ENCODE results near the gene NCL. TPM values are rescaled to one million over a fixed set of nuclear protein-coding genes. Genes with fewer than 3 reads are reported as not detected.

NCL gene, protein sequence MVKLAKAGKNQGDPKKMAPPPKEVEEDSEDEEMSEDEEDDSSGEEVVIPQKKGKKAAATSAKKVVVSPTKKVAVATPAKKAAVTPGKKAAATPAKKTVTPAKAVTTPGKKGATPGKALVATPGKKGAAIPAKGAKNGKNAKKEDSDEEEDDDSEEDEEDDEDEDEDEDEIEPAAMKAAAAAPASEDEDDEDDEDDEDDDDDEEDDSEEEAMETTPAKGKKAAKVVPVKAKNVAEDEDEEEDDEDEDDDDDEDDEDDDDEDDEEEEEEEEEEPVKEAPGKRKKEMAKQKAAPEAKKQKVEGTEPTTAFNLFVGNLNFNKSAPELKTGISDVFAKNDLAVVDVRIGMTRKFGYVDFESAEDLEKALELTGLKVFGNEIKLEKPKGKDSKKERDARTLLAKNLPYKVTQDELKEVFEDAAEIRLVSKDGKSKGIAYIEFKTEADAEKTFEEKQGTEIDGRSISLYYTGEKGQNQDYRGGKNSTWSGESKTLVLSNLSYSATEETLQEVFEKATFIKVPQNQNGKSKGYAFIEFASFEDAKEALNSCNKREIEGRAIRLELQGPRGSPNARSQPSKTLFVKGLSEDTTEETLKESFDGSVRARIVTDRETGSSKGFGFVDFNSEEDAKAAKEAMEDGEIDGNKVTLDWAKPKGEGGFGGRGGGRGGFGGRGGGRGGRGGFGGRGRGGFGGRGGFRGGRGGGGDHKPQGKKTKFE
- total RNA-seq = 1,000 to 10,000 TPM in 1 of 2 donors, 100 to 1,000 TPM in 1; 802 to 1,405 TPM

DNA sequence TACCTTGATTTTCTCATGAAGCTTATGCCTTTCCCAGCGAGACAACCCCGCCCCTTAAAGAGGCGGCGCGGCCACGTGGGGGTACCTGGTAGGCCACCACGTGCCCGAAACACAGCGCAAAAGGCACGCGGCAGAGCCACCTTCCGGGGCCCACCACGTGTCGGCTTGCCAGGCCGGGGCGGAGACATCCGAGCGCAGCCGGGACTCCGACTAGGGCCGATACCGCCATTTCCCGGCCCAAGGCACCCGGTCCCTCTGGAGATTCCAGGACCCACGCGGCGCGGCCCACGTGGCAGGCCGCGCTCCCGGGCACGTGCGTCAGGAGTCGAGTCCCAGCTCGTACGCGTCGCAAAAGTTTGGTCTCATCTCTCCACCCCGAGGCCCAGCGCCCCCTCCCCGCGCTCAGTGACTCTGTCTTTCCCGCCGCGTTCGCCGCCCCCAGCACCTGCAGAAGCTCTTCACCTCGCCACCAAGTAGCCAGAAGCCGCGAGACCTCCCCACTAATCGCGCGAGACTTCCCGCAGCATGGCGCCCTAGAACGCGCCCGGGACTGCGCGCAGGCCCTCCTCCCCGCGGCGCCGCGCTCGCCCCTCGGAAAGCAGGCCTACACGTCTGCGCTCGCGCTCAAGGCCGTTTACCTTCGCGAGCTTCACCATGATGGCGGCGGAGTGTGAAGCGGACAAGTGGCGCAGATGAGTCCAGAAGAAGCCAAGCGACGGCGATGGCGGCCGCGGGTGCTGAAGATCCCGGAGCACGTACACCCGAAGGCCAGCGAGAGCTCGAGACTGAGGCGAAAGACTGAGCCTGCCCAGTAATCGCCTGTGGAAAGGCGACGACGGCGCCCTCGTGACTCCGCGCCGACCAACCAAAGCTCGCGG is at the start of gene NCL:
TSS of gene NCL (minus strand) at position 787 of the 878 bp plus-strand sequence. CDS start at position 656, 131 bp downstream.
- DNase-seq (ENCODE audit: low spot score) (peak; percentile 85), ATAC-seq (peak; percentile 79 to 95)
- H3K9me3 Mint-ChIP-seq = no peaks in the 10 kb centered on the region
- peaks cover 34 to 38% of the 10 kb centered on the region in 2 donors for H3K4me1 Mint-ChIP-seq (ENCODE audit: low read depth in 2 of 2)
- peak within 1 kb of the TSS; percentile 91 to 95 for H3K27ac Mint-ChIP-seq
- no peaks in the 10 kb centered on the region for H3K27me3 Mint-ChIP-seq
- peak within 1 kb of the TSS; percentile 97 for H3K4me3 Mint-ChIP-seq
- peaks cover 42% of the 10 kb centered on the region for H3K36me3 Mint-ChIP-seq

DNA sequence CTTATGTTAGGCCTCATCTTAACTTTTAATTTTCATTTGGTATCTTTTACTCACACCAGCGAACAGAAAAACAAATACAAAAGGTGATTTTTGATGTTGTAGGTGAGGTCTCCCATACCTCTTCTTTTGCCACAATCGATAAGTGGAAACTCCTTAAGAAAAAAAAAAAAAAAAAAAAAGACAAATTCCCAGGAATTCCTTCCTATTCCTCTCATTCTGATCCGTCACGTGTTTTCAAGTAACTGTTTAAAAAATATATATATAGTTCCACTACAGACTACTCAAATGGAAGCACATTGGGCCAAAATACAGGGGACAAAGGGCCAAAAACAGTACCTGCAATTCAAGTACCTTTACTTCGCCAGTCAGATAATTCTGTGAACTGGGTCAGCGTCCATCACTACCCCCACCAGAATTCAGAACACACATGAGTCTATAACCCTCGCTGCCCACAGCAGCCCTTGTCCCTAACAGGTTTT is 49.5 kb upstream of the NCL start:
- H3K4me3 Mint-ChIP-seq = peak overlapping the region; percentile 90
- H3K4me1 Mint-ChIP-seq (ENCODE audit: low read depth in 2 of 2) = peaks cover 10 to 11% of the 10 kb centered on the region in 2 donors
- no peaks in the 10 kb centered on the region for H3K36me3 Mint-ChIP-seq
- H3K27ac Mint-ChIP-seq = peak overlapping the region; percentile 90 to 94
- no peaks in the 10 kb centered on the region for H3K9me3 Mint-ChIP-seq
- DNase-seq (ENCODE audit: low spot score) (no peak), ATAC-seq (no peak)
- no peaks in the 10 kb centered on the region for H3K27me3 Mint-ChIP-seq

DNA sequence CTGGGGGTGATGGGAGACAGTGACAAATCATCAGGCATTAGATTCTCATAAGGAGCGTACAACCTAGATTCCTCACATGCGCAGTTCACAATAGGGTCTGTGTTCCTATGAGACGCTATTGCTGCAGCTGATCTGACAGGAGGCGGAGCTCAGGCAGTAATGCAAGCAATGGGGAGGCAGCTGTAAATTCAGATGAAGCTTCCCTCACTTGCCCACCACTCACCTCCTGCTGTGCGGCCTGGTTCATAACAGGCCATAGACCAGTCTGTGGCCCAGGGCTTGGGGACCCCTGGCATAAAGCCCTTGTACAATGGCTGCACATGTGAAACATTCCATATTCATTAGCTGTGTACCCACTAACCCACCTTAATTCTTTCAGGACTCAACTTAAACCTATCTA is 47.9 kb upstream of the NCL start:
- Mint-ChIP-seq H3K27ac (no peak overlapping the region), H3K27me3 (no peaks in the 10 kb centered on the region), H3K4me3 (no peak overlapping the region), H3K9me3 (no peaks in the 10 kb centered on the region), H3K4me1 (ENCODE audit: low read depth in 2 of 2) (peaks cover 10 to 11% of the 10 kb centered on the region in 2 donors), H3K36me3 (no peaks in the 10 kb centered on the region)
- DNase-seq (ENCODE audit: low spot score) (no peak), ATAC-seq (no peak)

DNA sequence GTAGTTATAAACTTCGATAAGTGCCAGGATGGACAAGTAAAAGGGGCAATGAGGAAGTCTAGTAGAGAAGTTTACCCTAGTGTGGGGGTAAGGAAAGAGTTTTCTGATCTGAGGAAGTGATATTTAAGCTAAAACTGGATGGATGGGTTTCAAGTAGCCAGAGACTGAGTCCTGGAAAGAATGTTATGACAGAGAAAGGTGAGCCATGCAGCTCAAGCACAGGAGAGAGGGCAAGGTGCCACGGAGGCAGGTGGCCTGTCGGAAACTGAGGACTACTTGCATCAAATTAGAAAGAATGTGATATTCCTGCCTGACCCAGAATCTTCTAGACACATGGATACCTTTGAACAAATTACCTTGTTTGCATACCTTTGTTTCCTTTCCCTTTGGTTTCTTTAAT is 39.5 kb upstream of the NCL start:
- no peaks in the 10 kb centered on the region for H3K4me1 Mint-ChIP-seq (ENCODE audit: low read depth in 2 of 2)
- H3K27ac Mint-ChIP-seq = no peak overlapping the region
- no peaks in the 10 kb centered on the region for H3K27me3 Mint-ChIP-seq
- no peak for ATAC-seq
- H3K4me3 Mint-ChIP-seq = no peak overlapping the region
- H3K36me3 Mint-ChIP-seq = no peaks in the 10 kb centered on the region
- DNase-seq (ENCODE audit: low spot score) = no peak
- H3K9me3 Mint-ChIP-seq = no peaks in the 10 kb centered on the region

DNA sequence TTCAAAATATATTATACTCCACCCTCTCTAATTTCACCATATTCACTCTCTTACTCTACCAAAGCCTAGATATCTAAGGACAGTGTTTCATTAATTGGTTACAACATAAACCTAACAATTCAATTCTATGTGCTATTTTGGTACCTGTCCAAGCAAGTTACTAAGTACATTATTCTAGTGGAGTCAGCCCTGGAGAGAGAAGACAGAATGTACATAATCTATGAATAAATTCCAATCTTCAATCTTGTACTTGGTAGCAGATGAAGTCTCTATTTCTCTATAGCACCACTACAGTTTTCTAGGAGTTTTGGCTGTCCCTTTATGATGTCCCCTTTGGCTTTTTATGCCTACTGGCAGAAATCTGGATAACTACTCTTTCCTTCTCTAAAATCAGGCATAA is 38.3 kb upstream of the NCL start:
- no peaks in the 10 kb centered on the region for H3K27me3 Mint-ChIP-seq
- H3K4me1 Mint-ChIP-seq (ENCODE audit: low read depth in 2 of 2) = no peaks in the 10 kb centered on the region

DNA sequence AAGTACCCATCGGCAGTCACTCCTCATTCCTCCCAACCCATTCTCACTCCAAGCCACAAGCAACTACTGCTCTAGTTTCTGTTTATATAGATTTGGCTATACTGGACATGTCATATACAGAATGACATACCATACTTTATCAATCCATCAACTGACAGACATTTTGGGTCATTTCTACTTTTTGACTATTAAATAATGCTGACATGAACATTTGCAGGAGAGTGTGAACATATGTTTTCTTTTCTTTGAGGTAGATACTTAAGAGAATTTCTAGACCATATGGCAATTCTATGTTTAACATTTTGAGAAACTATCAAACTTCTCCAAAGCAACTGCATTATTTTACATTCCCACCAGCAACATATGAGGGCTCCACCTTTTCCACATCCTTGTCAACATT is 33.4 kb upstream of the NCL start:
- H3K9me3 Mint-ChIP-seq = no peaks in the 10 kb centered on the region

More for the DNA sequence above, 38.3 kb upstream of the NCL start:
- Mint-ChIP-seq H3K36me3 (no peaks in the 10 kb centered on the region), H3K4me3 (no peak overlapping the region), H3K27ac (no peak overlapping the region), H3K9me3 (no peaks in the 10 kb centered on the region)
- no peak for ATAC-seq
- DNase-seq (ENCODE audit: low spot score) = no peak

DNA sequence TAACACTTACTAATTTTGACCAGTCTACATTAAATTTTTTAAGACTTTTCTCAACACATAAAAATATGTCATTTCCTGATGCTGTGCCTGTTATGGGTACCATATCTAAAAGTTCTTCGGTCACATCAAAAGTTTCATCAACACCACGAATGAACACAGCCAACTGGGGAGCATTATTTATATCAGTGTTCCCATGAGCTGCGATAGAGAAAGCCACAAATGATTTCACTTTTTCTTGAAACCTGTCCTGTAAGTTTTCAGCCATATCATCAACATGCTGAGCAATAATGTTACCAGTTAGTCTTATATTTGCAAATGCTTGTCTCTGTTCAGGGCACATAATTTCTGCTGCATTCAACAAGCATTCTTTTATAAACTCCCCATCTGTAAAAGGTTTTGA is 30.4 kb upstream of the NCL start:
- H3K4me1 Mint-ChIP-seq (ENCODE audit: low read depth in 2 of 2) = peaks cover 6% of the 10 kb centered on the region in 2 donors
- H3K9me3 Mint-ChIP-seq = no peaks in the 10 kb centered on the region
- no peak for DNase-seq (ENCODE audit: low spot score)
- H3K36me3 Mint-ChIP-seq = no peaks in the 10 kb centered on the region
- H3K27ac Mint-ChIP-seq = peak overlapping the region; percentile 3 to 34
- H3K27me3 Mint-ChIP-seq = no peaks in the 10 kb centered on the region
- peak in 1 of 2 donors; percentile 51 for ATAC-seq
- no peak overlapping the region for H3K4me3 Mint-ChIP-seq

More for the DNA sequence above, 33.4 kb upstream of the NCL start:
- ATAC-seq (no peak), DNase-seq (ENCODE audit: low spot score) (no peak)
- Mint-ChIP-seq H3K4me1 (ENCODE audit: low read depth in 2 of 2) (peaks cover 6% of the 10 kb centered on the region in 2 donors), H3K36me3 (no peaks in the 10 kb centered on the region), H3K4me3 (no peak overlapping the region), H3K27me3 (no peaks in the 10 kb centered on the region), H3K27ac (no peak overlapping the region)

DNA sequence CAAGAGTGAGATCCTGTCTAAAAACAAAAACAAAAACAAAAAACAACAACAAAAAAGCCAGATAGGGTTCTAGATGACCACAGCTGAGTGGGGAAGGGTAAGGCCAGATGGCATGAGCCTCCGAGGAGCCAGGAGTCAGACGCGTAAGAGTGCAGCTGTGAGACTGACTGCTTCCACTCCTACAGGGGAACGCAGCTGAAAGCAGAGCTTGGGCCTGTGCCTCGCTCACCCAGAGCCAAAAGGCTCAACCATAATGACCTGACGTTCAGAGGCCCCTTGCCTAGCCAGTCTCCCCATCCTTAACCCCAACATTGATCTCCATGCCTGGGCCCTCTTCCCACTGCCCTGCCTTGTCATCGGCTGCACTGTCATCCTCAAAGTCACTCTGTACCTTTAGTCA is 26.5 kb upstream of the NCL start:
- Mint-ChIP-seq H3K4me3 (no peak overlapping the region), H3K27me3 (no peaks in the 10 kb centered on the region), H3K9me3 (no peaks in the 10 kb centered on the region), H3K4me1 (ENCODE audit: low read depth in 2 of 2) (peaks cover 6% of the 10 kb centered on the region in 2 donors), H3K27ac (no peak overlapping the region), H3K36me3 (no peaks in the 10 kb centered on the region)
- DNase-seq (ENCODE audit: low spot score) = no peak
- ATAC-seq = no peak

DNA sequence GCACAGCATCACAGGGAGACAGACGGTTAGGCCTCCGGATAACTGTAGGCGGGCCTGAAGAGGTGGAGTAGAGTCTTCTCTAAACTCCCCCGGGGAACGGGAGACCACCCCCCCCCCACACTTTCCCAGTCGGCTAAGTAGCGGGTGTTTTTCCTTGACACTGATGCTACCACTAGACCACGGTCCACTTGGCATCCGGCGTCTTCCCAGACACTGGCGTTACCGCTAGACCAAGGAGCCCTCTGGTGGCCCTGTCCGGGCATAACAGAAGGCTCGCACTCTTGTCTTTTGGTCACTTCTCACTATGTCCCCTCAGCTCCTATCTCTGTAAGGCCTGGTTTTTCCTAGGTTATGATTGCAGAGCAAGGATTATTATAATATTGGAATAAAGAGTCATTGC is 25.7 kb upstream of the NCL start:
- Mint-ChIP-seq H3K4me1 (ENCODE audit: low read depth in 2 of 2) (peaks cover 3 to 4% of the 10 kb centered on the region in 2 donors), H3K4me3 (no peak overlapping the region), H3K9me3 (no peaks in the 10 kb centered on the region), H3K27me3 (no peaks in the 10 kb centered on the region), H3K36me3 (no peaks in the 10 kb centered on the region), H3K27ac (no peak overlapping the region)
- ATAC-seq = no peak
- no peak for DNase-seq (ENCODE audit: low spot score)

DNA sequence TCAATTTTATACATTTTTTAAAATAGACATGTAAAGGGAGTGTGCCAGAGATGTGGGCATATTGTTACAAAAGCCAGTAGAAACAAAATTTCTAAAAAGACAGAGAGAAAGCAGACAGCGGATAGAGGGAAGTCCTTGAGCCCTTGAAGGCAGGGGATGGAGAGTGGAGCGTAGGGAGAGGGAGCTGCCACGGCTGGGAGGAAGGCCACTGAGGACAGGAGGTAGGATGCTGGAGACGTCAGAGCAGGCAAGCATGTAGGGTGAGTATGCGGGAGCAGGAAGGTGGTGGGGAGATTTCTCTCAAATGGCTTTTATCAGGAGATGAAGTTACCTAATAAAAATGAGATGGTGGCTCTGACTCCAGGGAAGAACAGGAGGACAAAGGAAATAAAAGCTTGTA is 24.0 kb upstream of the NCL start:
- H3K4me3 Mint-ChIP-seq = no peak overlapping the region
- no peak overlapping the region for H3K27ac Mint-ChIP-seq
- H3K4me1 Mint-ChIP-seq (ENCODE audit: low read depth in 2 of 2) = peaks cover 0 to 2% of the 10 kb centered on the region in 2 donors
- H3K9me3 Mint-ChIP-seq = no peaks in the 10 kb centered on the region
- DNase-seq (ENCODE audit: low spot score) (no peak), ATAC-seq (no peak)
- no peaks in the 10 kb centered on the region for H3K36me3 Mint-ChIP-seq
- no peaks in the 10 kb centered on the region for H3K27me3 Mint-ChIP-seq

DNA sequence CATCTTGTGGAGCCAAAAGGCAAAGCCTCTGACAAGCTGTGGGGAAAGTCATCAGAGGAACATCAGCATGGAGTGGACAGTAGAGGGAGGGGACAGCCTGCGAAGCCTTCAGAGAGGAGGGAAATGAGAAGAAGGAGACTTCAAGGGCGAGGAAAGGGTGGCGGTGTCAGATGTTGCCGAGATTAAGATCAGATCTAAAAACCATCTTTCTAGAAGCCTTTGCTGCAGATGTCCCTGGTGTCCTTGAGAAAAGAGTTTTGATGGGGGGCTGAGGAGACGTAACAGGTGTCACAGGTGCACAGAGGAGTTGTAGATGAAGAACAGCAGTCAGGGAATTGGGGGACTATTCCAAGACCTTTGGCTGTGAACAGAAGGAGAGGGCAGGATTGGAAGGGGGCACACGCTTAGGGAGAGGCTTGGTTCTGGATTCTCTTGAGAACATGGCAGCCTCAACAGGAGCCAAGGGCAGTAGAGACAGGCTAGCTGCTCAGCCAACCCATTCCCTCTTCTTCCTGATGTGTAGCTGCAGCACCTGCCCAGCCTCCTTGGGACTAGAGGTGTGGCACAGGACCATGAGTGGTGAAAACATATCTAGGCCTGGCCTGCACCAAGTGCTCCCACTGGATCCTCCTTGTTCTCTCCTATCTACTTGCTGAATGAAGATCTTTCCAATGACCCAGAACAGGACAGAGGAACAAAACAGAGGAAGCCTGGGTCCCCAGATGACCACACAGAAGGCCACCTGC is 22.7 kb upstream of the NCL start:
- no peaks in the 10 kb centered on the region for H3K9me3 Mint-ChIP-seq
- no peaks in the 10 kb centered on the region for H3K27me3 Mint-ChIP-seq
- no peaks in the 10 kb centered on the region for H3K36me3 Mint-ChIP-seq
- no peak for DNase-seq (ENCODE audit: low spot score)
- no peak for ATAC-seq
- H3K4me1 Mint-ChIP-seq (ENCODE audit: low read depth in 2 of 2) = peaks cover 0 to 6% of the 10 kb centered on the region in 2 donors
- no peak overlapping the region for H3K4me3 Mint-ChIP-seq
- H3K27ac Mint-ChIP-seq = no peak overlapping the region

DNA sequence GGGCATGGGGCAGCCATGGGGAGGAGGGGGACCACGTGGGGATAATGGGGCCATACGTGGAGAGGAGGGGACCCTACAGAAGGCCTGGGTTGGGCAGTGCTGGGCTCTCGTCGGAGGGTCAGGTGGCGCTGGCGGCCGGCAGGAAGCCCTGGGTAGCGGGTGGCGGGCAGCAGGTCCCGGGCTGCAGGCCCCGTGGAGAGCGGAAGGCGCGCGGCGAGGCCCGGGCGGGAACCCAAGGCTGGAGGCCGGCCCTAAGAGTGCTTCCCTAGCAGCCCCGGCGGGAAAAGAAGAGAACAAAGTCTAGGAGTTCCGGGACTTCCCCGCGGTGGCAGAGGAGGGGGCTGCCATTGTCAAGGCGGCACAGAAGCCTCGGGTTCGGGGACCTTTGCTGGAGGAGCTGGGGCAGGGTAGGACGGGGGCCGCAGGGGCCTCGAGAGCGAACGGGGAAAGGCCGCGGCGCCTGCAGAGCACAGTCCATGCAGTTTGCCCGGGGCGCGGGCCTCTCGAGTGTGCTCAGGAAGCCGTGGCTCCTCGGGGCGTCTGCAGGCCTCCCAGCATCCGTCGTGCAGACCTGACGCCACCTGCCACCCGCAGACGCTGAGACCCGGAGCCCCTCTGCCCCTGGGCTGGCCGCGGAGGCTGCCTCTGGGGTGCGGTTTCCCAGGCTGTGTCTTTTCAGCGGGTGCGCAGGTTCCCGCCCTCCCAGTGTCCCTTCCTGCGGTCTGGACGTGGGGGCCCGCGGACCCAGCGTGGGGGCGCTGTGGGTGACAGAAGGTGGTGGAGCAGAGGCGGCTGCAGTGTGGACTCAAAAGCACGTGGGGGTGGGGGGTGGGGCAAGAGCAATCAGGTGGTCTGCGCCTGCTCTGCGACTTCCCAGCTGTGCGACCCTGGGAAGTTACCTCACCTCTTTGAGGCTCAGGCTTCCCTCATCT is 19.4 kb upstream of the NCL start:
- ATAC-seq = peak; percentile 64 to 69
- Mint-ChIP-seq H3K27me3 (no peaks in the 10 kb centered on the region), H3K27ac (peak overlapping the region; percentile 78 to 86), H3K9me3 (no peaks in the 10 kb centered on the region), H3K4me1 (ENCODE audit: low read depth in 2 of 2) (peaks cover 0 to 6% of the 10 kb centered on the region in 2 donors), H3K36me3 (no peaks in the 10 kb centered on the region), H3K4me3 (peak overlapping the region; percentile 54)
- DNase-seq (ENCODE audit: low spot score) = no peak
